Astrocyte of the spinal cord (primary cell): ENCODE results near the gene RPL9.

Experiments used
- DNase-seq: peaks from one replicate; pipeline ENCODE4 v3.0.0; 2011; ENCODE audit warnings: low read depth, low spot score
- H3K4me3 ChIP-seq: 2 replicates; pipeline ENCODE4 v1.5.1; 2011; ENCODE audit warnings: low read depth, mild to moderate bottlenecking, low read length, moderate library complexity
- in situ Hi-C: cut with HindIII; loops from 2 replicates; pipeline ENCODE4 v1.10.0; 2017; ENCODE audit warnings: low sequenced_read_pairs
- TF ChIP-seq, protein P1 (sequence below): IDR thresholded peaks from 2 replicates; pipeline ENCODE4 v1.5.1; 2012; ENCODE audit warnings: low read depth, mild to moderate bottlenecking, low read length, inconsistent platforms

RPL9 gene

GRCh38 chr4:39452860-39453587 is 5.7 kb downstream of the RPL9 start:
- H3K4me3 ChIP-seq = no peak overlapping the region
- TF ChIP-seq, protein P1, sequence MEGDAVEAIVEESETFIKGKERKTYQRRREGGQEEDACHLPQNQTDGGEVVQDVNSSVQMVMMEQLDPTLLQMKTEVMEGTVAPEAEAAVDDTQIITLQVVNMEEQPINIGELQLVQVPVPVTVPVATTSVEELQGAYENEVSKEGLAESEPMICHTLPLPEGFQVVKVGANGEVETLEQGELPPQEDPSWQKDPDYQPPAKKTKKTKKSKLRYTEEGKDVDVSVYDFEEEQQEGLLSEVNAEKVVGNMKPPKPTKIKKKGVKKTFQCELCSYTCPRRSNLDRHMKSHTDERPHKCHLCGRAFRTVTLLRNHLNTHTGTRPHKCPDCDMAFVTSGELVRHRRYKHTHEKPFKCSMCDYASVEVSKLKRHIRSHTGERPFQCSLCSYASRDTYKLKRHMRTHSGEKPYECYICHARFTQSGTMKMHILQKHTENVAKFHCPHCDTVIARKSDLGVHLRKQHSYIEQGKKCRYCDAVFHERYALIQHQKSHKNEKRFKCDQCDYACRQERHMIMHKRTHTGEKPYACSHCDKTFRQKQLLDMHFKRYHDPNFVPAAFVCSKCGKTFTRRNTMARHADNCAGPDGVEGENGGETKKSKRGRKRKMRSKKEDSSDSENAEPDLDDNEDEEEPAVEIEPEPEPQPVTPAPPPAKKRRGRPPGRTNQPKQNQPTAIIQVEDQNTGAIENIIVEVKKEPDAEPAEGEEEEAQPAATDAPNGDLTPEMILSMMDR = no peak
- DNase-seq = no peak
- in situ Hi-C loops = no loop called here

- no peak for DNase-seq
- no peak overlapping the region for H3K4me3 ChIP-seq
- TF ChIP-seq, protein P1 = no peak
- in situ Hi-C loops = no loop called here
Measured at GRCh38 chr4:39452153-39452859, 6.4 kb downstream of the RPL9 start.

DNA sequence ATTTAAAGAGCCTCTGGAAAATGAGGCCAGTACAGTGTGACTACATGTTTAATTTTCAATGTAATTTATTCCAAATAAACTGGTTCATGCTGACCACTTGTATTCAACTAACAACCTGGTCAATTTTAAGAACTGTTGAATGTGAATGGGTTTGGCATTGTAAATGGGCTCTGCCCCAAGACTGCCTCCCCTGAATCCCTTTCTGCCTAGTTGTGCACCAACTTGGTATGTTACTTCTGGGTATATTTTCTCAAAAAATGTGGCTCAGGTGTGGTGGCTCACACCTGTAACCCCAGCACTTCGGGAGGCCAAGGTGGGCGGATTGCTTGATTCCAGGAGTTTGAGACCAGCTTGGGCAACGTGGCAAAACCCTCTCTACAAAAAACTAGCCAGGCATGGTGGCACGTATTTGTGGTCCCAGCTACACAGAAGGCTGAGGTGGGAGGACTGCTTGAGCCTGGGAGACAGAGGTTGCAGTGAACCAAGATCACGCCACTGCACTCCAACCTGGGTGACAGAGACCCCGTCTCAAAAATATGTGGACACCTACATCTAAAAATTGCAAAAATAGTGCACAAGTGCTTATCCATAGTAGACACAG is 7.2 kb downstream of the RPL9 start:
- in situ Hi-C loops = no loop called here
- H3K4me3 ChIP-seq = no peak overlapping the region
- TF ChIP-seq, protein P1 = no peak
- DNase-seq = no peak

DNA sequence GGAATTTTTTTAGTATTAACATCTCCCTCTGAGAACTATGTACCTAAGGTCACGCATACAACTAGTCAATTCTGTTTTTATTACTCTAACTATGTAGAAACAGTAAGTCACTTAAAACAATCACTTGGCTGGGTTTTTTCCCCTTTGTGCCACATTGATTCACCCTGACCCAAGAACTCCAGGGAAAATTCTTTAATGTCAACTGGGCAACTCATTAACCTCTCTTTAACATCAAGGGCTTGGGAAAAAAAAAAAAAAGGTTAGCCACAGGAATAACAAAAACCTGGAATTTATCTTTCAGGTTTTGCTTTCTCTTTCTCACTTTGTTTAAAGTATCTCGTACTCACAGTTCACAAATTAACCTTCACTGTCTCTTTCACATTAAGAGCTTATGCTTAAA is 8.1 kb downstream of the RPL9 start:
- no peak for DNase-seq
- TF ChIP-seq, protein P1 = no peak

DNA sequence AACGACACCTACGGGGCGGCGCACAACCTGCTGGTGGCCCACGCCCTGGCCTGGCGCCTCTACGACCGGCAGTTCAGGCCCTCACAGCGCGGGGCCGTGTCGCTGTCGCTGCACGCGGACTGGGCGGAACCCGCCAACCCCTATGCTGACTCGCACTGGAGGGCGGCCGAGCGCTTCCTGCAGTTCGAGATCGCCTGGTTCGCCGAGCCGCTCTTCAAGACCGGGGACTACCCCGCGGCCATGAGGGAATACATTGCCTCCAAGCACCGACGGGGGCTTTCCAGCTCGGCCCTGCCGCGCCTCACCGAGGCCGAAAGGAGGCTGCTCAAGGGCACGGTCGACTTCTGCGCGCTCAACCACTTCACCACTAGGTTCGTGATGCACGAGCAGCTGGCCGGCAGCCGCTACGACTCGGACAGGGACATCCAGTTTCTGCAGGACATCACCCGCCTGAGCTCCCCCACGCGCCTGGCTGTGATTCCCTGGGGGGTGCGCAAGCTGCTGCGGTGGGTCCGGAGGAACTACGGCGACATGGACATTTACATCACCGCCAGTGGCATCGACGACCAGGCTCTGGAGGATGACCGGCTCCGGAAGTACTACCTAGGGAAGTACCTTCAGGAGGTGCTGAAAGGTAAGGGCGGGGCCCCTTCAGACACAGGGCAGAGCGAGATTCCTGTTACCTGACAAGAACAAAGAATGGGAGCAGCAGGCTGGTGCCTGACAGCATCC is 11.7 kb downstream of the RPL9 start:
- peak; percentile 57 for DNase-seq
- peak overlapping the region; percentile 30 for H3K4me3 ChIP-seq
- TF ChIP-seq, protein P1 = peak; percentile 46
- in situ Hi-C loops = no loop called here

More for the DNA sequence above, 8.1 kb downstream of the RPL9 start:
- no peak overlapping the region for H3K4me3 ChIP-seq
- in situ Hi-C loops = no loop called here

DNA sequence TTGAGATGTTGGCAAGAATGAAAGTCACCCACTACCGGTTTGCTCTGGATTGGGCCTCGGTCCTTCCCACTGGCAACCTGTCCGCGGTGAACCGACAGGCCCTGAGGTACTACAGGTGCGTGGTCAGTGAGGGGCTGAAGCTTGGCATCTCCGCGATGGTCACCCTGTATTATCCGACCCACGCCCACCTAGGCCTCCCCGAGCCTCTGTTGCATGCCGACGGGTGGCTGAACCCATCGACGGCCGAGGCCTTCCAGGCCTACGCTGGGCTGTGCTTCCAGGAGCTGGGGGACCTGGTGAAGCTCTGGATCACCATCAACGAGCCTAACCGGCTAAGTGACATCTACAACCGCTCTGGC is 12.3 kb downstream of the RPL9 start:
- TF ChIP-seq, protein P1 = no peak
- H3K4me3 ChIP-seq = peak overlapping the region; percentile 30
- in situ Hi-C loops = no loop called here
- no peak for DNase-seq
